HepG2 (cell line): ENCODE data around the gene AADAT. TPM values are rescaled to one million over a fixed set of nuclear protein-coding genes. Genes with fewer than 3 reads are reported as not detected.

Experiments
- CENPX ChIP-seq: sonication (generic); formaldehyde crosslinking; IDR thresholded peaks from 2 replicates; pipeline ENCODE4 v1.9.0; 2021; ENCODE audit warnings: mild to moderate bottlenecking, missing genetic modification reagents, moderate library complexity
- CREM ChIP-seq, 2 experiments: sonication (generic) in 1 of 2; formaldehyde crosslinking in 1 of 2; IDR thresholded peaks; 2 replicates each; pipeline versions ENCODE4 v1.4.0 to v1.6.1; 2016 to 2020; ENCODE audit warnings: antibody characterized with exemption in 1 of 2, mild to moderate bottlenecking in 1 of 2, missing genetic modification reagents in 1 of 2
- DNMT1 ChIP-seq: sonication (generic); formaldehyde crosslinking; IDR thresholded peaks from 2 replicates; pipeline ENCODE4 v1.5.1; 2020; ENCODE audit warnings: mild to moderate bottlenecking, missing genetic modification reagents
- GATAD2A ChIP-seq: IDR thresholded peaks from 2 replicates; pipeline ENCODE4 v1.6.1; 2016
- KDM5B ChIP-seq: sonication (generic); formaldehyde crosslinking; IDR thresholded peaks from 2 replicates; pipeline ENCODE4 v1.4.0; 2020; ENCODE audit warnings: missing genetic modification reagents, mild to moderate bottlenecking, borderline replicate concordance
- MAFK ChIP-seq, 2 experiments: IDR thresholded peaks in 1 of 2; conservative IDR thresholded peaks in 1 of 2; 2 replicates each; pipeline ENCODE4 v1.6.1; 2011; ENCODE audit warnings: improper control_type of control experiment in 2 of 2, low read length in 2 of 2
- MBD4 ChIP-seq: IDR thresholded peaks from 2 replicates; pipeline ENCODE4 v1.6.1; 2012; ENCODE audit warnings: low read length, inconsistent platforms, borderline replicate concordance
- POLR2G ChIP-seq: fragments of 200-400 bp; formaldehyde crosslinking; IDR thresholded peaks from 2 replicates; pipeline ENCODE4 v1.6.1; 2018; ENCODE audit warnings: mild to moderate bottlenecking, low read depth, low read length, moderate library complexity
- SATB2 ChIP-seq: sonication (generic); formaldehyde crosslinking; IDR thresholded peaks from 2 replicates; pipeline ENCODE4 v1.5.0; 2020; ENCODE audit warnings: missing genetic modification reagents
- TCF12 ChIP-seq, 2 experiments: fragments of 450-650 bp in 1 of 2; sonication (generic) in 1 of 2; formaldehyde crosslinking in 1 of 2; IDR thresholded peaks; 2 replicates each; pipeline versions ENCODE4 v1.6.1 to v1.8.0; 2017 to 2022; ENCODE audit warnings: antibody characterized with exemption in 1 of 2, mild to moderate bottlenecking in 1 of 2, missing genetic modification reagents in 1 of 2, moderate library complexity in 1 of 2
- TCF7L2 ChIP-seq: IDR thresholded peaks from 2 replicates; pipeline ENCODE4 v1.6.1; 2011; ENCODE audit warnings: mild to moderate bottlenecking, low read depth, low read length, moderate library complexity
- ZNF292 ChIP-seq: sonication (generic); formaldehyde crosslinking; IDR thresholded peaks from 2 replicates; pipeline ENCODE4 v1.8.1; 2022; ENCODE audit warnings: mild to moderate bottlenecking, low read depth, missing genetic modification reagents, borderline replicate concordance
- ZNF431 ChIP-seq: sonication (generic); formaldehyde crosslinking; IDR thresholded peaks from 2 replicates; pipeline ENCODE4 v1.9.0; 2022; ENCODE audit warnings: missing genetic modification reagents, low read depth, mild to moderate bottlenecking, borderline replicate concordance
- ZNF563 ChIP-seq: sonication (generic); formaldehyde crosslinking; IDR thresholded peaks from 2 replicates; pipeline ENCODE4 v1.8.0; 2022; ENCODE audit warnings: mild to moderate bottlenecking, moderate library complexity, missing genetic modification reagents
- ZNF598 ChIP-seq: sonication (generic); formaldehyde crosslinking; IDR thresholded peaks from 2 replicates; pipeline ENCODE4 v1.5.1; 2020; ENCODE audit warnings: mild to moderate bottlenecking, missing genetic modification reagents, borderline replicate concordance
- ZNF605 ChIP-seq: sonication (generic); formaldehyde crosslinking; IDR thresholded peaks from 2 replicates; pipeline ENCODE4 v1.8.0; 2022; ENCODE audit warnings: mild to moderate bottlenecking, missing genetic modification reagents
- ZNF644 ChIP-seq: IDR thresholded peaks from 2 replicates; pipeline ENCODE4 v1.6.1; 2016; ENCODE audit warnings: low read depth
- polyA plus RNA-seq, 8 experiments: library from polyadenylated mRNA; depleted of rRNA in 3 of 8; stranded (reverse) in 7 of 8; unstranded in 1 of 8; fragments of >200 nt; fragmentation: Illumina TruSeq in 4 of 8; extraction: Trizol in 4 of 8; gene quantifications; 2 replicates each; pipeline versions ENCODE4 v1.2.1 to v1.2.3, GENCODE V29; 2011 to 2016; ENCODE audit warnings: low read depth in 4 of 8, missing spikeins in 1 of 8, mixed read lengths in 1 of 8; ENCODE audit not compliant: insufficient read depth in 1 of 8
- total RNA-seq, 5 experiments: library from RNA; depleted of rRNA; stranded (reverse); fragments of >200 nt; fragmentation: Illumina TruSeq; extraction: Trizol; gene quantifications; 2 replicates each; pipeline ENCODE4 v1.2.3, GENCODE V29; 2016; ENCODE audit warnings: low read depth in 1 of 5
- TF ChIP-seq, protein P1 (sequence below): IDR thresholded peaks from 2 replicates; pipeline ENCODE4 v1.6.1; 2016; ENCODE audit warnings: missing compliant biosample characterization, missing genetic modification reagents, borderline replicate concordance
- TF ChIP-seq, protein P2 (sequence below): sonication (generic); formaldehyde crosslinking; IDR thresholded peaks from 2 replicates; pipeline ENCODE4 v1.5.0; 2020; ENCODE audit warnings: mild to moderate bottlenecking, missing genetic modification reagents, moderate library complexity
- TF ChIP-seq, protein P3 (sequence below): sonication (generic); formaldehyde crosslinking; IDR thresholded peaks from 2 replicates; pipeline ENCODE4 v1.4.0; 2020; ENCODE audit warnings: mild to moderate bottlenecking, missing genetic modification reagents
- TF ChIP-seq, protein P4 (sequence below): sonication (generic); formaldehyde crosslinking; IDR thresholded peaks from 2 replicates; pipeline ENCODE4 v1.5.1; 2020; ENCODE audit warnings: mild to moderate bottlenecking, moderate library complexity, missing genetic modification reagents

AADAT gene
- total and polyA plus RNA-seq, 2 of the 13 experiments (the other 11 are each of a cell fraction or from before 2014, with no cell fraction given), result 6.1 to 9.1 TPM

DNA sequence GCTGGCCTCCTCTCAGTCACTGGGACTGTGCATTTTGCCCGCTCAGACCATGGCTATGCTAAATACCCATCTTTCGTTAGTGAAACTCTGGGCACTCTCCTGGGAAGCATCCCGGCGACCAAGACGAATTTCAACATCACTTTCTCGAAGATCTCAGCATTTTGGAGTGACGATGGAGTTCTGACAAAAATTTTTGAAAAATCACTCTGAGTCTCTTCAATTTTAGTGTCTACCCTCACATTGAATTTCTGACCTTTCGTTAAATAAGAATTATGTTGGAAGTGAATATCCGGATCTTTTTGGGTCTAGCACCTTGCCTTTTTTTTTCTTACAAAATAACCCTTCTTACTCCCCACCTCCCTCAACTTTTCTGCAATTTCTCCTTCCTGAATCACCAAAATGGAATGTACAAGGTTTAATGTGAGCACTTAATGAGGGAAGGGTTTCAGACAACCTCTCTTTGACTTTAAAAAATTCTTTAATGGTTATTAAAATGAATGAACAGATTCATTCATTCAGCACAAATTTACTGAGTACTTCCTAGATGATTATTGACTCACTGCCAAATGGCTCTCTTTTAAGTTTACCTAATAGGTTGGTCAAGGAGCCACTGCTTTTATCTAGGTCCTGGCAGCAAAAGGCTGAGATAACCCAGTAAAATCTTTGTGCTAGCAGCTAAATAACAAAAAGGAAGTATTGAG is 746 bp upstream of the AADAT start (continued):
- TF ChIP-seq, protein P1, sequence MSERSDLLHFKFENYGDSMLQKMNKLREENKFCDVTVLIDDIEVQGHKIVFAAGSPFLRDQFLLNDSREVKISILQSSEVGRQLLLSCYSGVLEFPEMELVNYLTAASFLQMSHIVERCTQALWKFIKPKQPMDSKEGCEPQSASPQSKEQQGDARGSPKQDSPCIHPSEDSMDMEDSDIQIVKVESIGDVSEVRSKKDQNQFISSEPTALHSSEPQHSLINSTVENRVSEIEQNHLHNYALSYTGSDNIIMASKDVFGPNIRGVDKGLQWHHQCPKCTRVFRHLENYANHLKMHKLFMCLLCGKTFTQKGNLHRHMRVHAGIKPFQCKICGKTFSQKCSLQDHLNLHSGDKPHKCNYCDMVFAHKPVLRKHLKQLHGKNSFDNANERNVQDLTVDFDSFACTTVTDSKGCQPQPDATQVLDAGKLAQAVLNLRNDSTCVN (CRISPR knock-in tag), result no peak
- TF ChIP-seq, protein P2, sequence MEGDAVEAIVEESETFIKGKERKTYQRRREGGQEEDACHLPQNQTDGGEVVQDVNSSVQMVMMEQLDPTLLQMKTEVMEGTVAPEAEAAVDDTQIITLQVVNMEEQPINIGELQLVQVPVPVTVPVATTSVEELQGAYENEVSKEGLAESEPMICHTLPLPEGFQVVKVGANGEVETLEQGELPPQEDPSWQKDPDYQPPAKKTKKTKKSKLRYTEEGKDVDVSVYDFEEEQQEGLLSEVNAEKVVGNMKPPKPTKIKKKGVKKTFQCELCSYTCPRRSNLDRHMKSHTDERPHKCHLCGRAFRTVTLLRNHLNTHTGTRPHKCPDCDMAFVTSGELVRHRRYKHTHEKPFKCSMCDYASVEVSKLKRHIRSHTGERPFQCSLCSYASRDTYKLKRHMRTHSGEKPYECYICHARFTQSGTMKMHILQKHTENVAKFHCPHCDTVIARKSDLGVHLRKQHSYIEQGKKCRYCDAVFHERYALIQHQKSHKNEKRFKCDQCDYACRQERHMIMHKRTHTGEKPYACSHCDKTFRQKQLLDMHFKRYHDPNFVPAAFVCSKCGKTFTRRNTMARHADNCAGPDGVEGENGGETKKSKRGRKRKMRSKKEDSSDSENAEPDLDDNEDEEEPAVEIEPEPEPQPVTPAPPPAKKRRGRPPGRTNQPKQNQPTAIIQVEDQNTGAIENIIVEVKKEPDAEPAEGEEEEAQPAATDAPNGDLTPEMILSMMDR, result no peak
- TF ChIP-seq SATB2 (no peak), CENPX (CRISPR knock-in tag) (no peak), MAFK (conservative IDR thresholded peaks at IDR 0.05 in 1 of 2, IDR thresholded peaks at IDR 0.05 in 1 of 2; ENCODE audit: low read length in 2 of 2) (no peak), ZNF563 (no peak), CREM (IDR thresholded peaks at IDR 0.05) (no peak), CREM (CRISPR knock-in tag; IDR thresholded peaks at IDR 0.05) (no peak), ZNF431 (0 out of 2 replicates have a peak, but pooled peaks have one; percentile 2), TCF7L2 (no peak), ZNF605 (CRISPR knock-in tag) (no peak), KDM5B (CRISPR knock-in tag) (0 out of 2 replicates have a peak, but pooled peaks have one; percentile 5), MBD4 (no peak), POLR2G (no peak), ZNF292 (CRISPR knock-in tag) (no peak), ZNF598 (CRISPR knock-in tag) (no peak), DNMT1 (CRISPR knock-in tag) (no peak), GATAD2A (CRISPR knock-in tag) (no peak), TCF12 (IDR thresholded peaks at IDR 0.05) (no peak), TCF12 (CRISPR knock-in tag; IDR thresholded peaks at IDR 0.05) (no peak), ZNF644 (CRISPR knock-in tag) (no peak)
- TF ChIP-seq, protein P3, sequence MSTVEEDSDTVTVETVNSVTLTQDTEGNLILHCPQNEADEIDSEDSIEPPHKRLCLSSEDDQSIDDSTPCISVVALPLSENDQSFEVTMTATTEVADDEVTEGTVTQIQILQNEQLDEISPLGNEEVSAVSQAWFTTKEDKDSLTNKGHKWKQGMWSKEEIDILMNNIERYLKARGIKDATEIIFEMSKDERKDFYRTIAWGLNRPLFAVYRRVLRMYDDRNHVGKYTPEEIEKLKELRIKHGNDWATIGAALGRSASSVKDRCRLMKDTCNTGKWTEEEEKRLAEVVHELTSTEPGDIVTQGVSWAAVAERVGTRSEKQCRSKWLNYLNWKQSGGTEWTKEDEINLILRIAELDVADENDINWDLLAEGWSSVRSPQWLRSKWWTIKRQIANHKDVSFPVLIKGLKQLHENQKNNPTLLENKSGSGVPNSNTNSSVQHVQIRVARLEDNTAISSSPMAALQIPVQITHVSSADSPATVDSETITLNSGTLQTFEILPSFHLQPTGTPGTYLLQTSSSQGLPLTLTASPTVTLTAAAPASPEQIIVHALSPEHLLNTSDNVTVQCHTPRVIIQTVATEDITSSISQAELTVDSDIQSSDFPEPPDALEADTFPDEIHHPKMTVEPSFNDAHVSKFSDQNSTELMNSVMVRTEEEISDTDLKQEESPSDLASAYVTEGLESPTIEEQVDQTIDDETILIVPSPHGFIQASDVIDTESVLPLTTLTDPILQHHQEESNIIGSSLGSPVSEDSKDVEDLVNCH (CRISPR knock-in tag), result no peak
- TF ChIP-seq, protein P4, sequence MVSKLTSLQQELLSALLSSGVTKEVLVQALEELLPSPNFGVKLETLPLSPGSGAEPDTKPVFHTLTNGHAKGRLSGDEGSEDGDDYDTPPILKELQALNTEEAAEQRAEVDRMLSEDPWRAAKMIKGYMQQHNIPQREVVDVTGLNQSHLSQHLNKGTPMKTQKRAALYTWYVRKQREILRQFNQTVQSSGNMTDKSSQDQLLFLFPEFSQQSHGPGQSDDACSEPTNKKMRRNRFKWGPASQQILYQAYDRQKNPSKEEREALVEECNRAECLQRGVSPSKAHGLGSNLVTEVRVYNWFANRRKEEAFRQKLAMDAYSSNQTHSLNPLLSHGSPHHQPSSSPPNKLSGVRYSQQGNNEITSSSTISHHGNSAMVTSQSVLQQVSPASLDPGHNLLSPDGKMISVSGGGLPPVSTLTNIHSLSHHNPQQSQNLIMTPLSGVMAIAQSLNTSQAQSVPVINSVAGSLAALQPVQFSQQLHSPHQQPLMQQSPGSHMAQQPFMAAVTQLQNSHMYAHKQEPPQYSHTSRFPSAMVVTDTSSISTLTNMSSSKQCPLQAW (CRISPR knock-in tag), result no peak
